GM19467 (cell line): ENCODE data around the gene CCDC74B.
"Not testable (repeated sequence)": the region's sequence is repeated elsewhere in the genome, so short reads cannot be mapped to it uniquely, and the experiment has no call there.

Experiments used
- ATAC-seq: cut with Tn5 transposase; IDR thresholded peaks from one replicate; pipeline ENCODE4 v1.9.1; 2021; ENCODE audit warnings: mild to moderate bottlenecking, moderate library complexity; ENCODE audit not compliant: unreplicated experiment

Gene CCDC74B

DNA sequence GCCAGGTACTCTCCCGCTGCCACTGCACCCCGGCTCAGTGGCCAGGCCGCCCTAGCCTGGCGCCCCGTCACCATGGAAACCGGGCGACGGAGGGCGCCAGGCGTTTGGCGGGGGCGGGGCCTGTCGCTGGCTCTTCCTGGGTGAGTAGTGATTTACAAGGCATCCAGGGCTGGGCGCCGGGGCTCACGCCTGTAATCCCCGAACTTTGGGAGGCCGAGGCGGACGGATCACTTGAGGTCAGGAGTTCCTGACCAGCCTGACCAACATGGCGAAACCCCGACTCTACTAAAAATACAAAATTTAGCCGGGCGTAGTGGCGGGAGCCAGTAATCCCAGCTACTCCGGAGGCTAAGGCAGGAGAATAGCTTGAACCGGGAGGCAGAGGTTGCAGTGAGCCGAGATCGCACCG, at the start of gene CCDC74B:
CCDC74B (minus strand) TSS at position 107 of the 409 bp plus-strand sequence. CDS start 116 bp downstream, outside the sequence.
- ATAC-seq, result peak; percentile 84

DNA sequence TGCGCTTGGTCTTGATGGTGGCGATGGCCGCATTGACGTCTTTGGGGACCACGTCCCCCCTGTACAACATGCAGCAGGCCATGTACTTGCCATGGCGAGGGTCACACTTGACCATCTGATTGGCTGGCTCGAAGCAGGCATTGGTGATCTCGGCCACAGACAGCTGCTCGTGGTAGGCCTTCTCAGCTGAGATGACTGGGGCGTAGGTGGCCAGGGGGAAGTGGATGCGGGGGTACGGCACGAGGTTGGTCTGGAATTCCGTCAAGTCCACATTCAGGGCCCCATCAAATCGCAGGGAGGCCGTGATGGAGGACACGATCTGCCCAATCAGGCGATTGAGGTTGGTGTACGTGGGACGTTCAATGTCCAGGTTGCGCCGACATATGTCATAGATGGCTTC, 48.9 kb upstream of the CCDC74B start:
- ATAC-seq, result not testable (repeated sequence)

DNA sequence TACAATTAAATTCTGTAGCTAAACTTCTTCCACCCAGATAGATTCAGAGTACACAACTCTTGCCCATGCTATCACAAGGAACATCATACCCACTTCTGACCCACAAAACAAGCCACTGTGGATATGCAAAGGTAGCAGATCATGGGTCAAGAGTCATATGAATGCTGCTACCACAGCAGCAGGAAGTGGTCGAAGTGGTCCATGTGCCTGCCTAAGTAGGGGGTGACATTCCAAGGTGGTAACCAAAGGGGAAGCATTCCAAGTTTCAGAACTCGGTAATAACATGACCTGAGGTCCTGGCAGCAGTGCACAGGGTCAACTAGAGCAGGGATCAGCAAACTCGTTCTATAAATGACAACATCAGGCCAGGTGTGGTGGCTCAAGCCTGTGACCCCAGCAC, 47.5 kb upstream of the CCDC74B start:
- not testable (repeated sequence) for ATAC-seq

DNA sequence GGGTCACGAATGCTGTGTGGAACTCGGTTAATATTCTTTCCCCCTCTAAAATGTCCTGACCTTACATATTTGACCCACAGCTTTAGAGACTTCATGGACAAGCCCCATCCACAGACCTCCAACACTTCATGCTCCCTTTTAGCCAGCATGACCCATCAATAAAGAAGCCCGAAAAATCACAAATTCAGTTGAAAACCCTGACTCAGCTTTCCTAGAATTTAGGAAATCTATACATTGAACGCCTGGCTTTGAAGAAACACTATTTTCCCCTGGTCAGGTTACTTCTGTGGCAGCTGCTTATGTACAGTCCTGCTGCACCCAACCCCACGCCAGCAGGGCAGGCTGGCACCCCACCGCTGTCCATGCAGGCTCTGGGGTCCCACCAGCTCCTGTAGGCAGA, 46.4 kb upstream of the CCDC74B start:
- not testable (repeated sequence) for ATAC-seq

DNA sequence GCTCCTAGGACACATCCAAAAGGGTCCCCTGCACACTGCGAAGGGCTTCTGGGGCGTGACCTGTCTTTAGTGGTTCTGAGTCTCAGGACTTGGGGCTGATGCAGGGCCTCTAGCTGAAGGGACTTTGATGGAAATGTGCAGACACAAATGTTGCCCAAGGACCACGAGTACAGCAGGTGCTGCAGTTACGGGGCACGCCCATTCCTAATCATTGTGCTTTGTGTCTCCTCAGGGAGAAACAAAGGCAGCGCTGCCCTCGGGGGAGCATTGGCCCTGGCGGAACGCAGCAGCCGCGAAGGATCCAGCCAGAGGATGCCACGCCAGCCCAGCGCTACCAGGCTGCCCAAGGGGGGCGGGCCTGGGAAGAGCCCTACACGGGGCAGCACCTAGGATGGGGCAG, 45.3 kb upstream of the CCDC74B start:
- ATAC-seq, result no peak

DNA sequence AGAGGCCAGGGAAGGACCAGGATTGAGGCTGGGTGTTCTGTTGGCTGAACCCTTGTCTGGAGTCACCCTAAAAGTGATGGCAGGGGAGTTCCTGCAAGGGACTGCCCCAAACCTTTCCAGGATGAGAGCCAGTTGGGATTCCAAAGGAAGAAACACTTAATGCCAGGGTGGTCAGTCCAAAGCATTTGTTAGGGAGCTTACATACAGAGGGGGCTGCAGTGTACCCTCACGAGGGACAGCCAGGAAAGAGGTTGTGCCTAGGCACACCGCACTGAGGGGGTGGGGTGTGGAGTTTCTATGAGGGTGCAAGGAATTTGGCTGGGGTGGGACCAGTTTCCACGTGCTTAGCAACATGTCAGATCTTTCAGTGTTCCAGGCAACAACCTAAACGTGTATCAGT, 44.0 kb upstream of the CCDC74B start:
- not testable (repeated sequence) for ATAC-seq

DNA sequence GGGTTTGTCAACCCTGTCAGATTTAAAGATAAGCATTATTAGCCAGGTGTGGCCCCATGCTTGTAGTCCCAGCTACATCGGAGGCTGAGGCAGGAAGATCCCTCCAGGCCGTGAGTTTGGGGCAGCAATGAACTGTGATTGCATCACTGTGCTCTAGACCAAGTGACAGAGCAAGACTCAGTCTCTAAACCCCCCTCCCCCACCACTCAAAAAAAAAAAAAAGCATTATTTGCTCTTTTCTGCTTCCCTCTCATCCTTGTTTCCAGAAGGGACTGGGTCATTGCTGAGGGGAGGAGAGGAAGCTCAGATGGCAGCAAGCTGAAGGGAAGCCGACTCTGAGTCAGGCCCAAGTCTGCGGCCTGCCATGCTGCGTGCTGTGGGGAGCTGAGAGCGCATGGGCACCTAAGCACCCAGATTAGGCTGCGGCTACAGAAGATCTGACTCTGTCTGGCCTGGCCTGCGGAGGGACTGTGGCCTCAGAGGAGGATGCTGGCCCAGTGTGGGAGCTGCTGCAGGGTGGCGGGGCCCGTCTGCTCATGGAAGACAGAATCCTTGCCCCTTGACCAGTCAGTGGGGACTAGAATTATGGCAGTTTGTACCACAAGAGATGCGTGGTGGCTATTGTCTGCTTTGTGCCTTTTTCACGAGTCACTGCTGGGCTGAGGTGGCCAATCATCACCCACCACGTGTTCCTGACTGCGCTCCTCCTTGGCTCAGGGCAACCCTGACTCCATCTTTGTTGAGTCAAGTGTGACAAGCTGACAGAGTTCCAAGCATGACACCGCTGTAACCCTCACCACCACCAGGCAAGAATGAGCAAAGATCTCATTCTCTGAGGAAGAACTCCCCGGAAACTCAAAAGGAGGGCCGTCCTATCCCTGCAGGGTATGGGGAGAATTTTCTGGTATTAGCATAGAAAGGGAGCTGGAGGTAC, 43.2 kb upstream of the CCDC74B start:
- ATAC-seq, result not testable (repeated sequence)

DNA sequence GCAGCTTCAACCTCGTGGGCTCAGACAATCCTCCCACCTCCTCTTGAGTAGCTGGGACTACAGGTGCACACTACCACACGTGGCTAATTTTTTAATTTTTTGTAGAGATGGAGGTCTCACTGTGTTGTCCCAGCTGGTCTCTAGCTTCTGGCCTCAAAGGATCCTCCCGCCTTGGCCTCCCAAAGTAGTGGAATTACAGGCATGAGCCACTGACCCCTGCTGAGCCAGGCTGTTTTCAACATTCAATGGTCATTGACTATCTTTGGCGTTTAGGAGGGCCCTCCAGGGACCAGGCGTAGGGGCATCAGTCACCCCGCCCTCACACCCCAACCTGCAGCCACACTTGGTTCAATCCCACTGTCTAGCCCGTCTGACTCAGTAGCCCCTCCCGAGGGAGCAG, 42.4 kb upstream of the CCDC74B start:
- ATAC-seq, result no peak

DNA sequence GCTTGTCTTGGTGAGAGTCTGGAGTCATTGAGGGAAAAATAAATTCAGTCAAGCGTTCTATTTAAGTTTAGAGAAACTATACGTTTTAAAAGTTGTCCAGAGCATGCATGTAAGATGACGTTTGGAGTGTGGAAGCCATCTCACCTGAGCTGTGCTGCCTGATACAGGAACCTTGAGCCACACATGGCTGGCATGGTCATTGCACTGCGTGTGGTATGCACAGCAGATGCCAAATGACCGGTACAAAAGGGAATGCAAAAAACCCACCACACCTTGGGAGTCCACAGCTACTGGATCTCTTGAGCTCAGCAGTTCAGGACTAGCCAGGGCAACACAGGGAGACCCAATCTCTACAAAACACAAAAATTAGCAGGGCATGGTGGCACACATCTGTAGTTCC, 41.5 kb upstream of the CCDC74B start:
- no peak for ATAC-seq

DNA sequence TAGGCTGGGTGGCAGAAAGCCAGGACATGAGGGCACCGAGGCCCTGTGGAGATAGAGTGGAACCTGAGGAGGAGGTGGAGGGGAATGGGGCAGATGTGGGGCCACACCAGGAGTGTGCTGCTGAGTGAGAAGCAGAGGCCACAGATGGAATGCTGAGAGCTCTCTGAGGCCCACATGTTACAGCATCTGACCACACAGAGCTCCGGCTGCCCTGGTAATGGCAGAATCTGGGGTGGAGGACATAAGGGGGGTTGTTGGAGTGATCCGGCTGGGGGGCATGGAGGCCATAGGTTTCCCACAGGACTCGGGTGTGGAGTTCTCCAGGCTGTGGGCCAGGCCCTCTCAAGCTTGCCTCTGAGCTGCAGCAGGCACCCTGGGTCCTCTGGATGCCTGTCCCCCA, 41.0 kb upstream of the CCDC74B start:
- no peak for ATAC-seq

DNA sequence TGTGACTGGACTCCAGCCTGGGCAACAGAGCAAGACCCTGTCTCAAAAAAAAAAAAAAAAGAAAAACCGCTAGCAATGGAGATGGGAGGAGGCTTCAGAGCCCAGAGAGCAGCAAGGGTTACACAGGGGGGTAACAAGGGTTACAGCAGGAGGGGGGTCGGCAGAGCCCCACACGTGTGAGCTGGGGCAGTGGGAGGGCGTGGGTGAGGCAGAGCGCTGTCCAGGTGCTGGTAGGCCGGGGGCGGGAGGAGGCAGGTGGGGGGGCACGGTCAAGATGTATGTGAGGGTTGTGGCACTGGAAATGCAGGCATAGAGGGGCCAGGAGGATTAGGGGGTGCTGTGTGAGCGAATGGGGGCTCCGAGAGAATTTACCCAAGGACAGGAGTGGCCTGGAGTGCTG, 40.5 kb upstream of the CCDC74B start:
- ATAC-seq, result no peak

DNA sequence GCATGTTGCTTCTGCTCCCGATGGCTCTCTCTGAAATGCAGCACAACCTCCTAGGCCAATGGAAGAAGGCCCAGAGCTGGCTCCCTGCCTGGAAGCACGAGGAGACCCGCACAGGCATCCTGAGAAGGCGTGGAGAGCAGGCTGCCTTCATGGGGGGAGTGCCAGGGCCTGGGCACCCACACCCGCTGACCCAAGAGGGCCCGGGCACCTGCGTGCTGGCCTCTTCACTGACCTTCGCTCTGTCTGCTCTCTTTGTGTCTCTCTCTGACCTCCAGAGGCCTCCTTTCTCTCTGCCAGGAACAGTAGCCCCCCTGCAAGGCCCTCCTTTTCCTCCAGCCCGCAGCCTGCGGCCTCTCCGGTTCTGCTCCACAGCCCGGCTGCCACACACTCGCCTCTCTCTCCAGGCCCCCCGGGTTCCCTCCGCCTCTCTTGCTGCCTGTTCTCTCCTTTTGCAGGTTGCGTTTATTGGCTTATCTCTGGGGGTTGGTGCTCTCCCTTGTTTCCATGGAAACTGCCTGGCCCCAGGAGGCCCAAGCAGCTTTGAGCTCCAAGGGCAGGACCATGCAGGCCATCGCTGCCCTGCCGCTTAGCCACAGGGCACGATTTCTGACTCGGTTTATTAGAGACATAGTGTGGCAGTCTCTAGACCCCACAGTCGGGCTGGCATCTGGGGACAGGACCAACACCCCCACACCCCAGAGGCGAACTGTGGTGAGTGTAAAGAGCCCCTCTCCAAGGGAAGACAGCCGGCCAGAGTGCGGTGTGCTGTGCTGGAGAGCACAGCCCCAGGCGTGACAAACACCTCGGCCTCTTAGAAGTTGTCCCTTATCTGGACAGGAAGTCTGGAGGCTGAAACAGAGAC, 38.8 kb upstream of the CCDC74B start:
- ATAC-seq, result no peak

DNA sequence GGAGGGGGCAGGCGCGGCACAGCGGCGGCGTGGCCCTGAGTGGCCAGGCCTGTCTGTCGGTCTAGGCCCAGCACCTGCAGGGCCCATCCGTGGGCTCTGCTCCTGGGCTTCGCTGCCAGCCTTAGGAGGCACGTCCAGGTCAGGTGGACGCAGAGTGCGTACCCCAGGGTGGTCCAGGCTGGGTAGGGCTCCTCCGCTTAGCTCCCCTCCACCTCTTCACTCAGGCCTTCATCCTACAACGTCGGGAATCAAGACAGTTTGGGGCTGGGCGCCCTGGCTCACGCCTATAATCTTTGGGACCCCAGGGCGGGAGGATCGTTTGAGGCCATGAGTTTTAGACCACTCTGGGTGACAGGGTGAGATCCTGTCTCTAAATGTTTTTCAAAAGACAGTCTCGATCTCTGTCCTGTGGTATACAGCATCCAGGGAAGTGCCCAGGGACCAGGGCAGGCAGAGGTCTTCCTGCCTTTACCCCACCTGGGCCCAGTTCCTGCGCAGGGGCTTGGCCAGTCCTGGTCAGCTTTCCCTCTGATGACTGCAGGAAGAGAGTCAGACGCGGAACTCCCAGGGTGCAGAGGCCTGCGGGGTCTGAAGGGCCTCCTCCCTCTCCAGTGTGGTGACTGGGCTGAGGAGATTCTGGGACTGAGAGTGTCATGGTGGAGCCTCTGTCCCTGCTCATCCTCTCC, 38.1 kb upstream of the CCDC74B start:
- peak; percentile 13 for ATAC-seq

DNA sequence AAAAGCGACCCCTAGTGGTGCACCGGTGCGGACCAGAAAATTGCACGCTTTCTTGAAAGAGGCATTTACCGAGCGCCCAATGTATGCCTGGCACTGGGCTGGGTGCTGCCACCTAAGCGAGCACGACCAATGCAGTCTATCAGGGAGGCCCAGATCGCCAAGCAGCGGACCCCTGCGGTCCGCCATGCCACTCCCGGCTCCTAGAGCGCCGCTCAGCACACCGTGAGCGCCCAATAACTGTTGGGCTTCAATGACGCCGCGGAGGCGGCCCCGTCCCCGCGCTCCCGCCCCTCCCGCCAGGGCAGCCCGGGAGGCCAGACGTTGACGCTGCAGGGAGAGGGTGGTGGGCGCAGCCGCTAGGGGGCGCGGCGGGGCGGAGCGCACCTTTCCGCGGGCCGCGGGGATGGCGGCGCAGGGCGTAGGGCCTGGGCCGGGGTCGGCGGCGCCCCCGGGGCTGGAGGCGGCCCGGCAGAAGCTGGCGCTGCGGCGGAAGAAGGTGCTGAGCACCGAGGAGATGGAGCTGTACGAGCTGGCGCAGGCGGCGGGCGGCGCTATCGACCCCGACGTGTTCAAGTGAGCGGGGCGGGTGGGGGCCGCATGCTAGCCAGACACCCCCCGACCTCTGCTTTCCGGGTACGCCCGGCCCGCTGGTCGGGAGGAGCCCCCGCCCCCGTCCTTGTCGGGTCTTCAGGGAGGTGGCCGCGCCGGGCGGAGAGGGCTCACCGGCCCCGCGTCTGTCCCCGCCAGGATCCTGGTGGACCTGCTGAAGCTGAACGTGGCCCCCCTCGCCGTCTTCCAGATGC, 37.2 kb upstream of the CCDC74B start, which contains the start of gene MZT2B:
MZT2B (plus strand) TSS at position 383 of the 803 bp plus-strand sequence; CDS start at position 404, 21 bp downstream.
- ATAC-seq, result peak; percentile 74

DNA sequence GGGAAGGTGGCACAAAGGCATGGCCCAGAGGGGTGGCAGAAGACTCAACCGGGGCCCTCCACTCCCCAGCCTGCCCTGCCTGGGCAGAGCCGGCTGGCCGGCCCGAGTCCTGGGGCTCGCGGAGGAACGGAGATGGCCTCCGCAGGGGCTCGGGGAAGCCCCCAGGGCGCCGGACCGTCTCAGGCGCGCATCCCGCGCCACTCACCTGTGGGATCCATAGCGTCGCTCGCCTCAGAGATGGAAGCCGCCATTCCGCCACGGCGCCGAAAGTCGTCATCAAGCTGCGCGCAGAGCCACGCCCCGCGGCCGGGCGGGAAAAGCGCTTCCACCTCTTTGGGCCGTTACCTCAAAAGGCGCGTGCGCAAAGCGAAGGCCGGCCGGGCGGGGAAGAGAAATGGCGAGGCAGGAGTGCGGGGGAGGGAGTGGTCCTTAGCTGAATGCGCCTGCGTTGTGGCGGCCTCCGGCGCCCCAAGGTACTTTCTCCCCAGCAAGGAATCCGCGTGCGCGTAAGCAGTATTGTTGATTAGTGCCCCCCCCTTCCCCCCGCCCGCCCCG, 36.5 kb upstream of the CCDC74B start, which contains the start of gene SMPD4:
SMPD4 (minus strand) TSS at position 278 of the 555 bp plus-strand sequence. CDS start 5,010 bp downstream, outside the sequence.
- ATAC-seq, result peak; percentile 61

DNA sequence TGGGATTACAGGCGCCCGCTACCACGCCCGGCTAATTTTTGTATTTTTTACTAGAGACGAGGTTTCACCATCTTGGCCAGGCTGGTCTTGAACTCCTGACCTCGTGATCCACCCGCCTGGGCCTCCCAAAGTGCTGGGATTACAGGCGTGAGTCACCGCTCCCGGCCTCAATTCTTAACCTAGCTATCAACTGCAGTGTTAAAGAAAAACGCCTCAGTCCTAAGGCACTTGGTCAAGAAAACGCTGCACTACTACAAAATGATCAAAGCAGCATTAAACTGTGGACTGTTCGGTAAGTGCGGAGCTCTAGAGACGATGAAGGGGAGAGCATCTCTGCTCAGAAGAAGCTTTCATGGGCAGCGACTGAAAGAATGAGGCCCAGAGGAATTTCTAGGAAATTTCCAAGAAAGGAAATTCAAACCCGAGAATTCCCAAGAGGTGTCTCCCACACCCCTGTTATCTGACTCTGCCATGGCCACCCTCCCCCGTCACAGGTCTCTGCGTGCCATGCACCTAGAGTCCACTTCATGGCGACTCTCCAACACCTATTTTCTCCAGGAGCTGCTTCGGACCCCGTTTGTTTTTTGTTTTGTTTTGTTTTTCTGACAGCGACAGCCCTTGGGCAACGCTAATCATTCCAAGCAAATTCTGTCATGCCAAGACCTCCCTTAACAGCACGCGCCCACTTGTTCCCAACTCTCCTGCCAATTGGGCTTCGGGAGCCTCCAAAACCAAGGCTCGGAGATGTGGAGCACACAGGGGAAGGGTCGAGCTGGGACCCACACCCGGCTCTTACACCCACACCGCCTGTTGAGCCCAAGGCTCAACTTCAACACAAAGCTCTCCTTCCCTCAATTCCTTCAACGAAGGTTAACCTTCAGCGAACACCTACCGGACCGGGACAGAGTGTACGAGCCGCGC, 35.8 kb upstream of the CCDC74B start:
- ATAC-seq, result not testable (repeated sequence)

DNA sequence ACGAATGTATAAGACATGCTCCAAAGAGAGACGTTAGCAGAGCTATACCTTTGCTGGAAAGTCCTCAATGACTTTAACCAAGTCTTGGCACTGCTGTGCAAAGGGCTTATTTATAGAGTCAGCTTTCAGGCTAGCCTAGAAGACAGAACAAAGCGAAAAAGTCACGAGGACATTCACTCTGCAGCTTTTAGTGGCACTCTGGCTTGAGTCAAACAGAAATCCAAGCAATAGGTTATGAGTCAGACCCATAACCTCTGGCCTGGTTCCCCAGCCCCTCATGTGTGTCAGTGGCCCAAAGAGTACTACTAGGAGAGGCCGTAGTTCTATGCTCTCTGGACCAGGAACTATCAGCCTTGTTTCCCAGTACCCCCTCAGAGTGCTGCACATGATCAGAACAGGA, 30.0 kb upstream of the CCDC74B start:
- ATAC-seq, result not testable (repeated sequence)

DNA sequence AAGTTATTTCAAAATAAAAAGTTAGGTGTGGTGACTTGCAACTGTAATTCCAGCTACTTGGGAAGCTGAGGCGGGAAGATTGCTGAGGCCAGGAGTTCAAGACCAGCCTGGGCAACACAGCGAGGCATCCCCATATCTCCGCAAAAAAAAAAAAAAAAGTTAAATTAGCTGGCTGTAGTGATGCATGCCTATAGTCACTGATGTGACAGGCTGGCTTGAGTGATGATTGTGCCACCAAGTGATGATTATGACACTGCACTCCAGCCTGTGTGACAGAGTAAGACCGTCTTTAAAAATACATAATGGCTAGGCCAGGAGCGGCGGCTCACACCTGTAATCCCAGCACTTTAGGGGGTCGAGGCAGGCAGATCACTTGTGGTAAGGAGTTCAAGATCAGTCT, 25.0 kb upstream of the CCDC74B start:
- no peak for ATAC-seq

DNA sequence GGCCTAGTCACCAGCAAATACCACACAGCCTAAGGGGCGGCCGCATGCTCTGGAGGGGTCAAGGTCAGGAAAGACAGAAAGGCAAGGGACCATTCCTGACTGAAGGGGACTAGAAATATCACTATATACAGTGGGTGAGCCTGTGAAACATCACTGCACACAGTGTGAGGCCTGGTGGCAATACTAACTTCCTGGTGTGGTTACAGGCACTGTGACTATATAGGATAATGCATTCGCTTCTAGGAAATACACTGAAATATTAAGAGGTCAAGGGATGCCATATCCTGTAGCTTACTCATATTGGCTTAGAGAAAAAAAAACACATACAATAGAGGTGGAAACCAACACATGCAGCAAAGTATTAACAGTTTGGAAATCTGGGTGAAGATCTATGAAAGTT, 24.3 kb upstream of the CCDC74B start:
- not testable (repeated sequence) for ATAC-seq
